ENCODE data around the gene FKBP5.

DNA sequence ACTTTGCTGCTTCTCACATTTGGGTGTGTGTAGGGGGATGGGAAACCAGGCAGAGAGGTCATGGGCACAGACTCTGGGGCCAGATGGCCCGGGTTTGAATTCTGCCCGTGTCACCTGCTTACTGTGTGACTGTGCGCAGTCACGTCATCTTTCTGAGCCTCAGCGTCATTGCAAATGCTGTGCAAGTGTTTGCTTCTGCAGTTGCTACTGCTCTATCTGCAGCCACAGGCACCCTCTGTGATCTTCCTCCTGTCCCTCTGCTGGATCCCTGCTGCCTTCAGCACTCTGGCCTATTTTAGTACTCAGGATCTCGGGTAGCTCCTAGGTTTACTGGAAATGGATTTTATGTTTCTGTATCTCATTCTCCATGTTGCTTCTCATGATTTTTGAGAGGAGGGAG lies 135.4 kb downstream of the FKBP5 start:
- no peak for TF ChIP-seq CTCF (IDR thresholded peaks at IDR 0.05)
- TF ChIP-seq EP300 (IDR thresholded peaks at IDR 0.05) = no peak
- TF ChIP-seq POLR2A (IDR thresholded peaks at IDR 0.05) = no peak
- no peak for TF ChIP-seq POLR2AphosphoS5 (IDR thresholded peaks at IDR 0.05)

Measured in stomach (tissue), 4 donors.